GM19240 (cell line): ENCODE measurements around the gene NR6A1.
"Not testable (repeated sequence)": the region's sequence is repeated elsewhere in the genome, so short reads cannot be mapped to it uniquely, and the experiment has no call there.

ENCODE experiments used
- DNase-seq: peaks from one replicate; pipeline ENCODE4 v3.0.0; 2011; ENCODE audit warnings: low spot score; ENCODE audit not compliant: insufficient read length

The NR6A1 gene

DNA sequence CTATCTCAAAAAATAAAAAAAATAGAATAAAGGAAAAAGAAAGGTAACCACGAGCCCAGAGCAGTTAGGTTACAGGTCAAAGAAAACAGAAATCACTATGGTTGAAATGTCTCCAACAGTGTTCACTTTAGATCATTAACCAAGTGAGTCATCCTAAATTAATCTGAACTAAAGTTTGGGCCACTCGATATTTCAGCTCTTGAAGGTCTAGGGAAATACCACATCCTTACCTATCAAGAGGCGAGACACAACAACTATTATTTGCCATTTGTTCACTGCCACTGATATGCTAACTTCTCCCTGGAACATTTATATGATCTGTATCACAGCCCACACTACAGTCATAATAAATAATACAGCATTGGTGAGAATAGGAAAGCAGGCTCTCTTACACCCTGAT, 152.6 kb downstream of the NR6A1 start:
- no peak for DNase-seq

DNA sequence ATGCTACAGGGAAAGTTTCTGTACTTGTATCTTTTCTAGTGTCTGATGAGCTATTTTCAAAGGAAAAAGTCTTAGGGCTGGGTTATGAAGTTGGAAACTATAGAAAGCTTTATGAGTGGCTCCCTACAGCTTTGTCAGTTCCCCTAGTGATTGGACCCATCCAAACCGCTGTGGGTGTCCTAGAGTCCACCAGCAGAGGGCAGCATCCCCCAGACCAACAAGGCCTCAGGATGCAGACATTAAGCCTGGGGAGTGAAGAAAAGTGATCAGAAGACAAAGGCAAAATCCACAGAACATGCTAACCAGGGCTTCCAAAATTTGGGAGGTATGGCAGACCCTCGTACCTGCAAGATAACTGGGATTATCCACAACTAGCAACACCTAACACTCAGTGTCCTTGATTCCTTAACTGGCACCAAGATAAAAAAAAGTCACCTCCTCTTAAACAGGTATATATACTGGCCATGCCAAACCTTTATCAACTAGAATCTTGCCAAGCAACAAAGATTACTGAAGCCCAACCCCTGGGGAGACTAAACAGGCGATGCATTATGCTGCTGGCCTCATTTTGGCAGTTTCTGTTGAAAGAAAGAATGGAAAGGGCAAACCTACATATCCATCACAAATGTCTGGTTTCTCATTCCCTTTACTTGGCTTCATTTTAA, 153.5 kb downstream of the NR6A1 start:
- DNase-seq, result peak; percentile 53

GRCh38 chr9:124616961-124617360, 154.2 kb downstream of the NR6A1 start:
- DNase-seq, result no peak

DNA sequence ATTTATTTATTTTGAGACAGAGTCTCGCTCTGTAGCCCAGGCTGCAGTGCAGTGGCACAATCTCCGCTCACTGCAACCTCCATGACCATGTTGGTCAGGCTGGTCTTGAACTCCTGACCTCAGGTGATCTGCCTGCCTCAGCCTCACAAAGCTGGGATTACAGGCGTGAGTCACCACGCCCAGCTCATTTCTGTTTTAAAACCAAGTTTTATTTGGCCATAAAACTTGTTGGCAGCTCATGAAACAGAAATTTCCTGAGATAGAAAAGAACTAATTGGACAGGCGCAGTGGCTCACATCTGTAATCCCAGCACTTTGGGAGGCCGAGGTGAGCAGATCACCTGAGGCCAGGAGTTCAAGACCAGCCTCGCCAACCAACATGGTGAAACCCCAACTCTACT, 155.3 kb downstream of the NR6A1 start:
- DNase-seq, result not testable (repeated sequence)

DNA sequence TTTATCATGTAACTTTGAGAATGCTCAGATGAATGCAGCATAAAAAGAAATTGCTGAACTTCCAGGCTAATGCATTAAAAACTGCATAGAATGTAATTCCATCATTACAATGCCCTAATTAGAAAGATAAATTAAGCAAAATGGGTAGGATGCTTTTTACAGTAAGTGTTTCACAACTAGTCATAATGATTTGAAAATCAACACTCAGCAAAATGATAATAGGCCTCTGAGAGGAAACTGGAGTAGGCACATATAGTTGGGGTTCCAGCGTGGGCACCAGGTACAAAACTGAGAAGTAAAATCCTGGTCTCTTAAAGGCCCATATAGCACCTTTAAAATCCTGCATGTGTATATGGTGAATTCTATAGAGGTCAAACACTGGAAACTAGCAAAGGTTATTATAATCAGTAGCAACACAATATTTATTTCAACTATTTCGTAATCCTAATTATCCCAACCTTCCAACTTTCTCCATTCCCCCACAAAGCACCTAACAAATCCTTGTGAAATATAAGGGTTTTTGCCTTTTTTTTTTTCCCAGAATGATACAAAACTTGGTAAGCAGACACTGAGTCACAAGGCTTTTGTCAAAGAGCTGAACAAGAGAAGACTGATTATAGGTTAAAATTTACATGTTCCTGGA, 155.9 kb downstream of the NR6A1 start:
- DNase-seq, result no peak

DNA sequence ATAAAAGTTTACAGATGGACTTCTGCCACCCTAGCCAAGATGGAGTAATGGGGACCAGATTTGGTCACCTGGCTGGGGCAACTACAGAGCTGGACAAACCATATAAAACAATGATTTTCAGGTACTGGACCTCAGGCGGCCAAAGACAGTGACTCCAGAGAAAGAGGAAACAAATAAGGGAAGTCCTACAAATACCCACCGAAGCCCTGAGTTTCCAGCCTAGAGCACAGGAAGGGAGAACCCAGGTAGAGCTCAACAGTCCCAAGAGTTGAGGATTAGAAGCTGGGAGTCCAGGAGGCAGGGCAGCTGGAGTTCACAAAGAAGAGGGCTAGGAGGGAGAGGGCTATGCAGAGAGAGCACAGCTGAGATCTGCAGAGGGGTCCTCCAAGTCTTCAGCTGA, 157.3 kb downstream of the NR6A1 start:
- no peak for DNase-seq

- no peak for DNase-seq
Measured at GRCh38 chr9:124611106-124611505, 160.0 kb downstream of the NR6A1 start.

GRCh38 chr9:124606027-124606426, 165.1 kb downstream of the NR6A1 start:
- no peak for DNase-seq

GRCh38 chr9:124605258-124605657, 165.9 kb downstream of the NR6A1 start:
- no peak for DNase-seq

DNA sequence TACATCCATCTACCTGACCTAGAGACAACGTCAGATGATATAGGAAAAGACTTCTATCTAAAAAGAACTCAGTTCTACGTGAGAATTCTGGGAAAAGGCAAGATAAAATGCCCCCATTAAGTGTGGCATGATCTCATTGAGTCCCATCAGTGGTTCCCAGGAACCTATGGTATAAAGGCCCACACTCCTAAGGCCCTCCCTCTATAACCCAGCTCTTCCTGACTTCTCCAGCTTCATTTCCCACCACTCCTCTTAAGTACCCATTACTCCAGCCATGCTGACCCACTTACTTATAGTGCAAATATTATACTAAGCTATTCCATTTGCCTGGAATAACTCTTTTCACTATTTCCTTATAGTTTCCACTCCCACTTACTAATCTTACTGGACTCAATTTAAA, 168.5 kb downstream of the NR6A1 start:
- no peak for DNase-seq

DNA sequence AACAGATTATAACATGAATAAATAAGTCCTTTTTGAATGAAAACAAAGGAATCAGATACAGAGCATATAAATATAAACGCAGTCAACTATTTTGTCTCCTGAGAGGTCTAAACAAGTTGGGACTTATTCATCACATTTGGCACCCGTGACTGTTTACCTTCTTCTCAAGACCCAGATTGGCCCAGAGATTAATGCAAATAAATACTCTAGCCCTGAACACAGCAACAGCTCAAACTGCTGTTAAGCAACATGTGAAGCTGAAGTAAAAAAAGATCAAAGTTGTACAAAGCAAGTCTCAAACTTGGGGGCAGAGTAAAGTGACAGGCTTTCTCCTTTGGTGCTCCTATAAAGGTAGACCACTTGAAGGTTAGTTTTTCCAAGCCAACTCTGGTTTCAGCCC, 168.9 kb downstream of the NR6A1 start:
- no peak for DNase-seq

DNA sequence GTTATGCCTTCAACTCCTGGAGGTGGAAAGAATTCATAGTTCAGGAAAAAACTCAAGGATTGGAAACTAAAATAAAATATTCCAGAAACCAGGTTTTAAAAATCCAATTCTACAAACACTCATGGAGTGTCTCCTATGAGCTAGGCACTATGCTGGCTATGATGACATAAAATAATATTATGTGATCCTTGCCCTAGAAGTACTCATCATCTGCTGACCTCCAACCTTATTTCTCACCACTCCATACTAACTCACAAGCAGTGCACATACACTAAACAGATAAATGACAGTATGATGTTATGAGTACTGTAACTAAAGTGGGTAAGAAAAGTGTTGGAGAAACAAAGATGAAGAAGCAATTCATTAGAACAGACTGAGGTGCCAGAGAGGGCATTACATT, 170.7 kb downstream of the NR6A1 start:
- no peak for DNase-seq

DNA sequence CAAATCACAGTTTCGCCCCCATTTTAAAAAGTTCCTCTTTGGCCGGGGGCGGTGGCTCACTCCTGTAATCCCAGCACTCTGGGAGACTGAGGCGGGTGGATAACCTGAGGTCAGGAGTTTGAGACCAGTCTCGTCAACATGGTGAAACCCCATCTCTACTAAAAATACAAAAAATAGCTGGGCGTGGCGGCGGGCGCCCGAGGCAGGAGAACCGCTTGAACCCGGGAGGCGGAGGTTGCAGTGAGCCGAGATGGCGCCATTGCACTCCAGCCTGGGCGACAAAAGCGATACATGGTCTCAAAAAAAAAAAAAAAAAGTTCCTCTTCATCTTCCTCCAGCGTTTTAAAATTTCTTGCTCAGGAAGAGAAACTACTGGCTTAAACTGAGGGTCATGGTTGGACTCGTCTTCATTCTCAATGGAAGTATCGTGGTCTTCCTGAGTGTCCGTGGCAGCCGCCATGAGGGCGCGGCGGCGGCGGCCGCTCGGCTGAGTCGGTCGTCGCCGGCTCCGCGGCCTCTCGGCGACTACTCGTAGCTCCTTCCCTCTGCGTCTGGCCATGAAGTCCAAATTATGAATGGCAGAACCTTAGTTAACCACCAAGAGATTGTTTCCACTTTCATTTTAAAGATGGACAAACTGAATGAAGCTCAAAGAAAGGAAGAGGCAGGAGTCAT, 171.9 kb downstream of the NR6A1 start:
- DNase-seq, result no peak

DNA sequence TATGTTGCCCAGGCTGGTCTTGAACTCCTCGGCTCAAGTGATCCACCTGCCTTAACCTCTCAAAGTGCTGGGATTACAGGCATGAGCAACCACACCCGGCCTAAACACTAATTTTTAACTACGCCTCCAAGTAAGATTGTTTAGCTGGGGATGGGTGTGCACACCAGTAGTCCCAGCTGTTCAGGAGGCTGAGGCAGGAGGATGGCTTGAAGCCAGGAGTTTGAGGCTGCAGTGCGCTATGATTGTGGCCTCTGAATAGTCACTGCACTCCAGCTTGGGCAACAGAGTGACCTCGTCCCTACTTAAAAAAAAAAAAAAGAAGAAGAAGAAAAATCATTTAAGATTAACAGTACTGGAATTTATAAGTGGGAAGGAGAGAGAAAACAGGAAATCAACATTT, 173.1 kb downstream of the NR6A1 start:
- DNase-seq, result no peak

DNA sequence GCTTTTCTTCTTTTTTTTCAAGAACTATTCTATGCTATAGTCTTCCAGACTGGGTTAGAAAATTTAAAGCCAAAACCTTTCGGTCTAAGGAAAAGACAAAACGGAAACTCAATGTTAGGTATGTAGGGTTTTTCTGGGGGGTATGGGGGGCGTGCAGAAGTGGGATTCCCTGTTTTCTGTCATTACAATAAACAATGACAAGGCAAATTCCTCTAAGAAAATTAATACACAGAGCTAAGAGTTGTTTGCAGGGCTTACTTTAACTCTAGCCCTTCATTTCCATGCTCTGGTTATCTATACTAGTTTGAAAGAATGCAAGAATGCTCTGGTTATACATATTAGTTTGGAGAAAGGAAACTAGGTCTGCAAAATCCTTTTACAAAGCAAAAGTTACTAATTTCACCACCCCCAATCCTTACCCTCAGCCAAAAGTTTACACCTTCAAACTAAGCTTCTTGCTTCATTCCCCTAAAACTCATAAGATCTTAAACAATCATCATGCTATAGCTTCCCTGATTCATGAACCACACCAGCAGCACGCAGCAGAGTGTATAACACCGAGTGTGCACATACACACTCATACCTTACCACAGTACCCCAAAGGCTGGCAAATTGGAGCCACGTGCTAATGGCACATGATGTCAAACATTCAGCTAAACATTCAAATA, 174.8 kb downstream of the NR6A1 start:
- DNase-seq, result no peak

DNA sequence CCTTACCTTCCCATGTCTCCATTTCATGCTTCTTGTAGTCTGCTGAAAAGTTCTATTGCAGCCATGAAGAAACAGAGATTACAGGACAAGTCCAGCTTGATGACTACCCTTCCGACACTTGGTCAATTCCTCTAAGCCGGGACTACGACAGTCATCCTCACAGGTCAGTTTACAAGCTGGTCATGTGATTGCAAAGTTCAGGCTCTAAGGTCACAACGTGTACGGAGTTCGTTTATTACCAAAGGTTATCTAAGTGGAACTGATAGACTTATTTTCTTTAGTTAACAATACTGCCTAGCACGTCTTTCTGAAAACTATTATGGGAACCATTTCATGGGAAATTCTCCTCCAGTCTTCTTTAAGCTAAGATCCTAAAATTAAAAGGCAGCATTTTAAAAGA, 175.4 kb downstream of the NR6A1 start:
- no peak for DNase-seq

DNA sequence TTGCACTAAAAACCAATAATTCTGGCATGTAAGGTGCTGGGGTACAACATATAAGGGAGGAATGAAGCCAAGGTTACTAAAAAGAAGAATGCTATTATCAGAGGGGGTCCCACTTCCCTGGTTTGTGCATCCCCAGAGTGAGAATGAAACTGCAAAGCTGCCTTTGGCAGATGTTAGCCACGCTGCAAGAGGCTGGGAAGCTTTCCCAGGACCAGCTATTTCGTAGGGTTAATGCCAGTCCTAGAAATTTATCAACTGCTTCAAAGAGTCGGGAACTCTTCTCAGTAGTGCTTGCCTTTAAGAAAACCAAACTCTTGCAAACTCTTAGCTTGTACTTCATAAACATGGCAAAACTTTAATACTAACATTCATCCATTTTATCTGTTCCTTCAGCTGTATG, 176.4 kb downstream of the NR6A1 start:
- no peak for DNase-seq

DNA sequence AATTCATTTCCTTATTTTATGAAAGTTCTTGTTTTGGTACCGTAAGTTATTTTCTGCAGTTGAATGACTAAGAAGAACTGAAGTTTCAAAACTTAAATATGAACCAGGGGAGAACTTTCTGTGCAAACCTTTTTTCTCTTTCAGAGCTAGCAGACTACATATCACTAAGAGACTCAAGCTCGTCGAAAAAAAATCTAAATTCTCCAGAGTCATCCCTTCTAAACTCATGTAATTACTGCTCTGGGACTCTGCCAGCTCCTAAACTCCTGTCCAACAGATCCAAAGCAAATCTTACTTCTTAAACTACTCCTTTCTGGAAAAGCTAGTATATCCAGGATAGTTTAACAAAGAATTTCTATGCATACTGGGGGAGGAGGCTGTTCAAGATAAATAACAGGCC, 176.9 kb downstream of the NR6A1 start:
- no peak for DNase-seq

- peak; percentile 23 for DNase-seq
Measured at GRCh38 chr9:124593651-124594058, 177.5 kb downstream of the NR6A1 start.

GRCh38 chr9:124593200-124593599, 177.9 kb downstream of the NR6A1 start:
- no peak for DNase-seq

DNA sequence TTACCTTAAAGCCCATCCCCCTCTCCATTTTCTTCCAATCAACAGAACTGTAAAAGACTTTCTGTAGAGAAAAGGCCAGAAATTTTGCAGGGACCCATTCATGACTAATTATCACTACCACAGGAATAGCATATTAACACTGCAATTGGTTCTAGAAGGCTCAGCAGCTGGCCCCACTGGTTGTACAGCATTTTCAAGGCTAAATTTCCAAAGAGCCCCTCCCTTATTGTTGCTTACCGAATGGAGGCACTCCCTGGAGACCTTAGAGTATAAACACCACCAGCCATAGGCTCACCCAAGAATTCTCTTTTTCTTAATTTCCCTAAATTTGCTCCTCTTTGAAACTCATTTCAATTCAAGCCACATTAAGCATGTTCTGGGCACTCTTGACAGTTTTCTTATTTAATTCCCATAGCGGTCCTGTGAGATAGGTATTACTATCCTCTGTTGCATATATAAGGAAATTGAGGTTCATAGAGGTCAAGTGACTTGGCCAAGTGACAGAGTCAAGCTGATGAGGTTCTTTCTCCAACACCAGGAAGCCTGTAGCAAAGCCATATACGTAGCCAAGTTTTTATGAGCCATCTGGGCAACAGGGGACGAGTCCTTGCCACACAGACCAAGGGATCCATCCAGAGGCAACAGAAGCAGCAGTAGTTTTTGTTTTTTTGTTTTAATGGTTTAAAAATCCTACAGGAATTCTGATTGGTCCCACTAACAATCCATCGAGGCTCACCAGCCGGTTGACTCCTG, 180.0 kb downstream of the NR6A1 start:
- DNase-seq, result no peak

GRCh38 chr9:124584631-124585030, 186.5 kb downstream of the NR6A1 start:
- DNase-seq, result no peak
